HL-60/S4 (cell line): ENCODE data around the gene RNF144B.
"Not testable (repeated sequence)": the region's sequence is repeated elsewhere in the genome, so short reads cannot be mapped to it uniquely, and the experiment has no call there.

Experiments used
- in situ Hi-C: fragments of 300-500 bp; cut with MboI; formaldehyde crosslinking; loops from 2 replicates; pipeline ENCODE4 v1.14.3; 2022; ENCODE audit warnings: low sequenced_read_pairs

RNF144B gene

GRCh38 chr6:18387061-18387721, at the start of gene RNF144B:
Gene RNF144B (plus strand): TSS chr6:18387350. CDS start chr6:18399535, 12,185 bp downstream.
- in situ Hi-C loops, result no loop called here

- in situ Hi-C loops, result loop anchor here (25.0 kb wide), 1 partner anchor 173 kb away; no protein-coding TSS in a partner anchor
These were observed 47.6 kb upstream of the RNF144B start for GRCh38 chr6:18339599-18339998.

- in situ Hi-C loops, result loop anchor here (25.0 kb wide), 1 partner anchor 171 kb away; no protein-coding TSS in a partner anchor
These were observed 46.2 kb upstream of the RNF144B start for GRCh38 chr6:18340781-18341551.

GRCh38 chr6:18342223-18342622, 44.9 kb upstream of the RNF144B start:
- in situ Hi-C loops, result loop anchor here (25.0 kb wide), 1 partner anchor 170 kb away; no protein-coding TSS in a partner anchor

- in situ Hi-C loops, result loop anchor here (25.0 kb wide), 1 partner anchor 169 kb away; no protein-coding TSS in a partner anchor
These were observed 43.4 kb upstream of the RNF144B start for GRCh38 chr6:18343741-18344140.

GRCh38 chr6:18347021-18347577, 40.1 kb upstream of the RNF144B start:
- in situ Hi-C loops, result loop anchor here (25.0 kb wide), 1 partner anchor 165 kb away; no protein-coding TSS in a partner anchor

GRCh38 chr6:18347866-18348265, 39.3 kb upstream of the RNF144B start:
- in situ Hi-C loops, result loop anchor here (25.0 kb wide), 1 partner anchor 164 kb away; no protein-coding TSS in a partner anchor

- in situ Hi-C loops, result loop anchor here (25.0 kb wide), 1 partner anchor 163 kb away; no protein-coding TSS in a partner anchor
These were observed 37.8 kb upstream of the RNF144B start for GRCh38 chr6:18349386-18349785.

- in situ Hi-C loops, result no loop called here
These were observed 36.9 kb upstream of the RNF144B start for GRCh38 chr6:18350271-18350670.

GRCh38 chr6:18350712-18351111, 36.4 kb upstream of the RNF144B start:
- in situ Hi-C loops, result no loop called here

- in situ Hi-C loops, result no loop called here
These were observed 35.1 kb upstream of the RNF144B start for GRCh38 chr6:18352001-18352400.

- in situ Hi-C loops, result no loop called here
These were observed 34.3 kb upstream of the RNF144B start for GRCh38 chr6:18352842-18353241.

- in situ Hi-C loops, result no loop called here
These were observed 33.9 kb upstream of the RNF144B start for GRCh38 chr6:18353251-18353650.

GRCh38 chr6:18357546-18357945, 29.6 kb upstream of the RNF144B start:
- in situ Hi-C loops, result not testable (repeated sequence)

GRCh38 chr6:18359237-18359885, 27.8 kb upstream of the RNF144B start:
- in situ Hi-C loops, result no loop called here

GRCh38 chr6:18360188-18360587, 27.0 kb upstream of the RNF144B start:
- in situ Hi-C loops, result no loop called here

- in situ Hi-C loops, result no loop called here
These were observed 25.0 kb upstream of the RNF144B start for GRCh38 chr6:18362058-18362561.

GRCh38 chr6:18363746-18364145, 23.4 kb upstream of the RNF144B start:
- in situ Hi-C loops, result no loop called here

GRCh38 chr6:18364561-18364960, 22.6 kb upstream of the RNF144B start:
- in situ Hi-C loops, result not testable (repeated sequence)

GRCh38 chr6:18367371-18367770, 19.8 kb upstream of the RNF144B start:
- in situ Hi-C loops, result no loop called here
